Measurements from ENCODE around the gene HMGXB4. TPM values are rescaled to one million over a fixed set of nuclear protein-coding genes. Genes with fewer than 3 reads are reported as not detected.

The HMGXB4 gene
- total and polyA plus RNA-seq, 2 of the 4 experiments (the other 2 are of a cell fraction): 11.8 to 18.5 TPM

DNA sequence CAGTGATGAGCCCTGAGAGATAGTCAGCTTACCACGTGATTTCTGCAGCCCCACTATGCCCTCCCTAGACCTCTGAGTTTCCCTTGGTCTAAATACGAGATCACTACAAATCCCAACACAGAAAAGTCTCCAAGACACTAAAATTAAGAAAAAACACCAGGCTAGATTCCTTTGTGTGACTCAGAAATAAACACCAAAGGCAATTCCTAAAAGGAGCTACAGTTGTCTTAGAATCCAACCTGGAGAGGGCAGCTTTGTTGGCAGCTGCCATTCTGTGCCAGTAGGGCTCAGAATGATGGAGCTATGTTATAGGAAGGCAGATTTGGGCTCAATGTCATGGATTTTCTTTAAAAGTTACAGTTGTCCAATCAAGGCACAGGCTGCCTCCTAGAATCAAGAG is 37.1 kb upstream of the HMGXB4 start:
- intact Hi-C loops (cut with micrococcal nuclease): no loop called here
- Histone ChIP-seq H3K18ac (ENCODE audit: low read depth, low read length) (no peak overlapping the region), H3K23ac (ENCODE audit: low read depth, low read length) (no peak overlapping the region), H3K79me1 (ENCODE audit: low read depth in 1 of 2, low read length in 2 of 2) (no peaks in the 10 kb centered on the region), H2AFZ (replicated peaks; ENCODE audit: low read length, poor library complexity) (no peak overlapping the region), H3K4me1 (ENCODE audit: control insufficient read depth, insufficient read depth, low read length) (peaks cover 1% of the 10 kb centered on the region; the same call in 1 of the 2 replicates), H4K91ac (ENCODE audit: insufficient read depth, low read depth, low read length) (no peak overlapping the region), H4K8ac (ENCODE audit: low read depth in 2 of 2, low read length in 2 of 2) (no peak overlapping the region), H3K14ac (replicated peaks; ENCODE audit: low read depth, low read length) (no peak overlapping the region), H3K9ac (ENCODE audit: low read depth, low read length) (no peak overlapping the region), H2BK15ac (ENCODE audit: low read depth, low read length) (no peak overlapping the region), H2AK9ac (replicated peaks; ENCODE audit: low read depth, low read length, poor library complexity) (no peak overlapping the region), H3K56ac (ENCODE audit: extremely low read depth, insufficient read depth, low read length) (no peak overlapping the region), H2BK20ac (ENCODE audit: low read depth, low read length) (no peak overlapping the region), H3K27me3 (ENCODE audit: control insufficient read depth, insufficient read depth, low read length) (peaks cover 7% of the 10 kb centered on the region), H3K9me3 (ENCODE audit: control insufficient read depth, insufficient read depth, low read length) (0 out of 2 replicates have a peak, but pooled peaks cover 2% of the 10 kb centered on the region), H2BK120ac (ENCODE audit: low read depth, low read length) (no peak overlapping the region), H3K9me1 (ENCODE audit: insufficient read depth, low read length) (no peaks in the 10 kb centered on the region), H3K4ac (ENCODE audit: low read depth, low read length) (no peak overlapping the region), H3K4me2 (ENCODE audit: low read depth, low read length) (no peak overlapping the region), H3K27ac (ENCODE audit: insufficient read depth, low read length) (no peak overlapping the region), H2BK5ac (ENCODE audit: low read depth, low read length, poor library complexity, severe bottlenecking) (no peak overlapping the region), H3K4me3 (ENCODE audit: insufficient read depth, low read depth, low read length) (no peak overlapping the region), H3K36me3 (ENCODE audit: control insufficient read depth, insufficient read depth, low read length) (no peaks in the 10 kb centered on the region), H4K5ac (ENCODE audit: low read depth, low read length) (no peak overlapping the region), H4K20me1 (ENCODE audit: insufficient read depth, low read length) (no peaks in the 10 kb centered on the region), H2AK5ac (ENCODE audit: low read depth, low read length) (no peak overlapping the region)
- TF ChIP-seq, protein P1, sequence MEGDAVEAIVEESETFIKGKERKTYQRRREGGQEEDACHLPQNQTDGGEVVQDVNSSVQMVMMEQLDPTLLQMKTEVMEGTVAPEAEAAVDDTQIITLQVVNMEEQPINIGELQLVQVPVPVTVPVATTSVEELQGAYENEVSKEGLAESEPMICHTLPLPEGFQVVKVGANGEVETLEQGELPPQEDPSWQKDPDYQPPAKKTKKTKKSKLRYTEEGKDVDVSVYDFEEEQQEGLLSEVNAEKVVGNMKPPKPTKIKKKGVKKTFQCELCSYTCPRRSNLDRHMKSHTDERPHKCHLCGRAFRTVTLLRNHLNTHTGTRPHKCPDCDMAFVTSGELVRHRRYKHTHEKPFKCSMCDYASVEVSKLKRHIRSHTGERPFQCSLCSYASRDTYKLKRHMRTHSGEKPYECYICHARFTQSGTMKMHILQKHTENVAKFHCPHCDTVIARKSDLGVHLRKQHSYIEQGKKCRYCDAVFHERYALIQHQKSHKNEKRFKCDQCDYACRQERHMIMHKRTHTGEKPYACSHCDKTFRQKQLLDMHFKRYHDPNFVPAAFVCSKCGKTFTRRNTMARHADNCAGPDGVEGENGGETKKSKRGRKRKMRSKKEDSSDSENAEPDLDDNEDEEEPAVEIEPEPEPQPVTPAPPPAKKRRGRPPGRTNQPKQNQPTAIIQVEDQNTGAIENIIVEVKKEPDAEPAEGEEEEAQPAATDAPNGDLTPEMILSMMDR (conservative IDR thresholded peaks at IDR 0.05; ENCODE audit: low read depth, low read length): no peak
- no peak for TF ChIP-seq SMC3 (IDR thresholded peaks at IDR 0.05; ENCODE audit: low read depth, low read length)
- no peak for TF ChIP-seq RCOR1 (IDR thresholded peaks at IDR 0.05; ENCODE audit: insufficient replicate concordance, low read length)
- no peak for TF ChIP-seq MAZ (IDR thresholded peaks at IDR 0.05; ENCODE audit: borderline replicate concordance, low read depth, low read length)
- TF ChIP-seq, protein P2, sequence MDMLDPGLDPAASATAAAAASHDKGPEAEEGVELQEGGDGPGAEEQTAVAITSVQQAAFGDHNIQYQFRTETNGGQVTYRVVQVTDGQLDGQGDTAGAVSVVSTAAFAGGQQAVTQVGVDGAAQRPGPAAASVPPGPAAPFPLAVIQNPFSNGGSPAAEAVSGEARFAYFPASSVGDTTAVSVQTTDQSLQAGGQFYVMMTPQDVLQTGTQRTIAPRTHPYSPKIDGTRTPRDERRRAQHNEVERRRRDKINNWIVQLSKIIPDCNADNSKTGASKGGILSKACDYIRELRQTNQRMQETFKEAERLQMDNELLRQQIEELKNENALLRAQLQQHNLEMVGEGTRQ (IDR thresholded peaks at IDR 0.05; ENCODE audit: low read depth, low read length): no peak
- no peak for TF ChIP-seq CHD1 (IDR thresholded peaks at IDR 0.05; ENCODE audit: low read depth, low read length)
- TF ChIP-seq FOS (IDR thresholded peaks at IDR 0.05; ENCODE audit: low read depth, low read length): no peak
- TF ChIP-seq NFE2L2 (IDR thresholded peaks at IDR 0.05; ENCODE audit: low read depth, low read length): no peak
- TF ChIP-seq CEBPB (IDR thresholded peaks at IDR 0.05; ENCODE audit: low read depth, low read length): no peak
- TF ChIP-seq MAFK (IDR thresholded peaks at IDR 0.05; ENCODE audit: low read depth, low read length): no peak
- TF ChIP-seq RAD21 (IDR thresholded peaks at IDR 0.05; ENCODE audit: low read length): no peak
- no peak for TF ChIP-seq RFX5 (IDR thresholded peaks at IDR 0.05; ENCODE audit: low read depth, low read length)
- ChIA-PET CTCF (interaction anchor here (3.6 kb wide), 1 partner anchor 11 kb away, joined by 19 read pairs; no protein-coding TSS in a partner anchor), POLR2A (ENCODE audit: unreplicated experiment) (no interaction called here)
- ATAC-seq (ENCODE audit: low read depth) (no peak), DNase-seq (no peak)
- no TSS peak for BruUV-seq (replicated peaks)
- dilution Hi-C loops (cut with HindIII; ENCODE audit: low sequenced_read_pairs, unreplicated experiment): no loop called here
- in situ Hi-C loops (cut with MboI; ENCODE audit: low sequenced_read_pairs): no loop called here
- 60% methylated on average over 1 of the region's 2 CpGs; no CpG with 5 or more reads in 1 of the 2 experiments for WGBS, 2 experiments (ENCODE audit: extremely low coverage in 2 of 2, insufficient read length in 1 of 2)

All from IMR-90 (cell line).